GM13977 (cell line): Measurements from ENCODE around the gene MPHOSPH9.

Source experiments
- DNase-seq: peaks from one replicate; pipeline ENCODE4 v3.0.0; 2012; ENCODE audit warnings: low spot score
- CTCF ChIP-seq: IDR thresholded peaks from 2 replicates; pipeline ENCODE4 v1.5.1; 2012; ENCODE audit warnings: mild to moderate bottlenecking, control low read depth; ENCODE audit not compliant: insufficient read depth; ENCODE audit errors: extremely low read depth, missing control alignments
- in situ Hi-C: fragments of 300-500 bp; cut with MboI; formaldehyde crosslinking; loops from one replicate; pipeline ENCODE4 v1.12.0; 2022; ENCODE audit warnings: low sequenced_read_pairs, low pct_unique_long_range_greater_than_20kb, mixed read lengths, inconsistent platforms; ENCODE audit not compliant: unreplicated experiment

The MPHOSPH9 gene

DNA sequence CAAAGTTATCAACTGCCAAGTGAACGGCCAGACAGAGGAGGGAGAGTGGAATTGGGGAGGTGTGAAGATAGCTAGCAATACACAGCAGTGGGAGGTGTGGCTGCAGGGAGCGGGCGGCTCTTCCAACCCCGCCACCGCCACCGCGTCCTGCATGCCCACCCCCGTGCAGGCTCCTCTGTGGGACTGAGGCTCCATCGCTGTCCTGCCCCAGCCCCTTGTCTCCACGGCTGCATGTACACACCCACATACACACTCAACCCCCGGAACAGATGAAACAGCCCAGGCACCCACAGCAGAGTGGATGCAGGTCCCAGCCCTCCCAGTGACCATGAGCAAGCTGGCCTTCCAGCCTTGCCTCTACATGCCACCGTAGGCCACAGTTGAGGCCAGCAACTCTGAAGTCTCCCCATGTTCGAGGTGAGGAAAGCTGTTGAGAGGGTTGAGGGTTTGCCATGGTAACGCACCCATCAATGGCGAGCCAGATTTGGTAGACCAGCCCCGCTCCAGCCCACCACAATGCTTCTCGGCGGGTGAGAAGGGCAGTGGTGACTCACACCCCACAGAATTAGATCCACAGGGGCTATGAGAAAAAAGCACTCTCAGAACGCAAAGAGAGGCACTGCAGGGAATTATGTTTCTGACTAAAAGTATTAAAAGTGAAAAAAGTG lies 121.3 kb downstream of the MPHOSPH9 start:
- no peak for TF ChIP-seq CTCF
- no peak for DNase-seq
- in situ Hi-C loops: no loop called here

DNA sequence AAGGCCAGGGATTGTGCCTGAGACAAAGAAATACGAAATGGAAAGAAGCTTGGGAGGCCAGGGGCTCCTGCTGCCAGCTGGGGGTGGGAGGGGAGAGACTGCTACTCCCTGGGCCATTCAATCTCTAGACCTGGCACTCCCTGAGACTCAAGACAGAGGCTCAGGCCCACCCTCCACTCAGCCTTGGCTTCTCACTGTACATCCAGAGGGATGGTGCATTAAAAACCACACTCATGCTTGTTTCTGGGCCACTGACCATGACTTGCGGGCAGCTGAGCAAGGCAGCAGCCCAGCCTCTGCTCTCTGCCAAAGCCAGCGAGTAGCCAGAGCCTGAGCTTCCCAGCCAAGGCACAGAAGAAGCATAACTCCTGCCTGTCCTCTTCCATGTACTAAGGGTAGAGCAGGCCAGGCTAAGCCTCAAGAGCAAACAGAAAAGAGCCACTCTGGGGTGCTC lies 123.6 kb downstream of the MPHOSPH9 start:
- DNase-seq: no peak

DNA sequence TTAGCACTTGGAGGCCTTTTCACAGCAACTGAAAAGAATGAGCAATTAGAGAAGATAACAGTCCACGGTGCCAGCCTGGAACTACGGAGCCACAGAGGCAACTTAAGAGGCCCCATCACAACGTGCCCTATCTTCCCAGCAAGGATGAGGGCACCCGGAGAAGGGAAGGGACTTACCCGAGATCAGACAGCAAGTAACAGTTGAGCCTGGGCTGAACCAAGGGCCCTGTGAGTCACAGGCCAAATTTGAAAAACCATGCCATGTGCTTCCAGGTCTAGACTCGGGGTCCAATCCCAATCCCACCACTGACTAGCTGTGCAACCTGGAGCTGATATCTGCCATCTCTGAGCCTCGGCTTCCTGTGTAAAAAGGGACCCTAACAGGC lies 124.3 kb downstream of the MPHOSPH9 start:
- no peak for TF ChIP-seq CTCF
- in situ Hi-C loops: no loop called here
- no peak for DNase-seq

More for the DNA sequence above, 123.6 kb downstream of the MPHOSPH9 start:
- TF ChIP-seq CTCF: no peak
- in situ Hi-C loops: no loop called here

DNA sequence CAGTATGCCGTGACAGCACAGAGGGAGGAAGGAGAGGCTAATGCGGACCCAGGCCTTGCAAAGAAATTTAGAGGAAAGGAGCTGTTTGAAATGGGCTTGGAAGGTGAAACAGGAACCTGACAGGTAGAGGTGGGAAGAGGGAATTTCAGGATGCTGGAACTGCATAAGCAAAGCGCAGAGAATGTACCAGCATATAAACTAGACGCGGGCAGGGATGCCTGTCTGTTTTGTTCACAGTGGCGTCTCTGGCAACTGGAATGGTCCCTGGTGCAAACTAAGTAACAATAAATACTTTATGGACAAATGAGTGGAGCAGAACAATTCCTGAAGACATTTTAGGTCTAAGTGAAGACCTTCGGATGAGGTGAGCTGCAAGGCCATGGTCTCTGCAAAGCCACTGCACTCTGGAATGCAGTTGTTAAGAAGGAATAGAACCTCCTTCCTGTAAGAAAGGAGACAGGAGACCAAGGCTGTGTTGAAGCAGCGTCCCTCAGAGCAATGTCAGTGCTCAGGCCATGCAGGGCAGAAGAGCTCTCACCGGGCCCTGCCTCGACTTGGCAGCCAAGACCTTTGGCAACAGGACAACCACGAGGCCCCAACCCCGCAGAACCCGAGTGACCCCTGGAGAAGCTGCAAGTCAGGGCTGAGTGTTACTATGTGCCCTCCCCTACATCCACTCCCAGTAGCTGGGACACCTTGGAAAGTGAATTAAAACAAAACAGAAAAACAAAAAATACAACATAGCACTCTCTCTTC lies 124.8 kb downstream of the MPHOSPH9 start:
- in situ Hi-C loops: no loop called here
- no peak for TF ChIP-seq CTCF
- no peak for DNase-seq

DNA sequence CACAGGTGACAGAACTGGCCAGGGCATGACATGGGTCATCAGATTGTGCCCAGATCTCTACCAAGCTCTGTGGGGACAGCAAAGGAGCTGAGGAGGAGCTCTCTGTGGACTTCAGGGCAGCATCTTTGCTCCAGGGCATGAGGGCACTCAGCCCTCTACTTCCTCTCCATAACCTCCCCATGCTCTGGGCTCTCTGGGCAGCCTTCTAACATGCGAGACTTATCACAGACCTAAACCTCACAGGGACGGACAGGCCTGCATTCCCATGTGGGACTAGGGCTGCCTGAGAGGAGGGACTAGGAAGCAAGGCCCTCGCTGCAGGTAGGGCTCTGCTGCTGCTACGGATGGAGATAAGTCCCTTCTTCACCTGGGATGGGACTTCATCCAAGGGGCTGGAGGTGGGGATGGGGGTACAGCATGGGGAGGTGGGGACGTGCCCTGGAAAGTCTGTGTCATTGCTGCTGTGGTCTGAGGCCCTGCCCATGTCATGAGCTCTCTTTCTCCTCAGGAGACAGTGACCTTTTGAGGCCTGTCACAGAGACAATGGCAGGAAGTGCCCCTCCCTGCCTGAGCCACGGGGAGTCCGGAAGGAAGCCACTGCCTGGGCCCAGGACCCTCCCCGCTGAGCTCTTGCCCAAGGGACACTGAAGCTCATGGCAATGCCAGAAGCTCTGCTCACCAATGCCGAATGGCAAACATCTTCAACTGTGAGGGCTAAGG lies 126.1 kb downstream of the MPHOSPH9 start:
- in situ Hi-C loops: no loop called here
- TF ChIP-seq CTCF: no peak
- no peak for DNase-seq

- in situ Hi-C loops: no loop called here
- no peak for TF ChIP-seq CTCF
- no peak for DNase-seq
Observed at GRCh38 chr12:123105211-123105826, 127.6 kb downstream of the MPHOSPH9 start.
